Non-pigmented ciliary epithelial cell (primary cell): ENCODE results near the gene RBM47.
"Not testable (repeated sequence)": the region's sequence is repeated elsewhere in the genome, so short reads cannot be mapped to it uniquely, and the experiment has no call there.

ENCODE experiments used
- DNase-seq: peaks from one replicate; pipeline ENCODE4 v3.0.0-alpha.2; 2010; ENCODE audit warnings: low read depth

The RBM47 gene

GRCh38 chr4:40486534-40486933, 143.1 kb downstream of the RBM47 start:
- no peak for DNase-seq

DNA sequence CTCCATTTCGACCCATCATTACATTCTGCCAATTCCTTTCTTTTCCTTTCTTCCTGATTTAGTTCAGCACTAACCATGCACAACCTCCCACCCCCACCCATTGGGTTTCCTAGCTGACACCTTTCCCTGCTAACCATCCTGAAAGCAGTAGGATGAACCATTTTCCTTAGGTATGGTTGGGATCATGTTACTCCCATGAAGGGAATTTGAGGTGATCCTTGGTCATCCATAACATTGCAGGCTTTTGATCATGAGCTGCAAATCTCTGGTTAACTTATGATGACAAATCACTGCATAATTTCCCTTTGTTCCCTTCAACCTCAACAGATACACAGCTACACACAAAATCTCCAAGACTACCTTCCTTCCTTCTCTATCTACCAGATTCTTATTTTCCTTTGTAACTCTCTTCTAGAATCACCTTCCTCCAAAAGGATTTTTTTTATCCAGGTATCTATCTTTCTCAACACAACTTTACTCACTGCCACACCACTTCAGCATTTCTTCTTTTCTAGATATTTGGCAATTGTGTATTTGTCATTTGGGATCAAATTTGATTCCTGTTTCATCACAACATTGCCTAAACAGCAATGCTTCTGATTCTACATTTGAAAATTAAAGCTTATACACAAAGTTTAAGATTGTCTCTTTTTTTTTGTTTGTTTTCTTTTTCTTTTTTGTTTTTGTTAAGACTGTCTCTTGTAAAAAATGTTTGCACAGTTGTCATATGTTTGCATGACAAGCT, 145.1 kb downstream of the RBM47 start:
- DNase-seq: no peak

DNA sequence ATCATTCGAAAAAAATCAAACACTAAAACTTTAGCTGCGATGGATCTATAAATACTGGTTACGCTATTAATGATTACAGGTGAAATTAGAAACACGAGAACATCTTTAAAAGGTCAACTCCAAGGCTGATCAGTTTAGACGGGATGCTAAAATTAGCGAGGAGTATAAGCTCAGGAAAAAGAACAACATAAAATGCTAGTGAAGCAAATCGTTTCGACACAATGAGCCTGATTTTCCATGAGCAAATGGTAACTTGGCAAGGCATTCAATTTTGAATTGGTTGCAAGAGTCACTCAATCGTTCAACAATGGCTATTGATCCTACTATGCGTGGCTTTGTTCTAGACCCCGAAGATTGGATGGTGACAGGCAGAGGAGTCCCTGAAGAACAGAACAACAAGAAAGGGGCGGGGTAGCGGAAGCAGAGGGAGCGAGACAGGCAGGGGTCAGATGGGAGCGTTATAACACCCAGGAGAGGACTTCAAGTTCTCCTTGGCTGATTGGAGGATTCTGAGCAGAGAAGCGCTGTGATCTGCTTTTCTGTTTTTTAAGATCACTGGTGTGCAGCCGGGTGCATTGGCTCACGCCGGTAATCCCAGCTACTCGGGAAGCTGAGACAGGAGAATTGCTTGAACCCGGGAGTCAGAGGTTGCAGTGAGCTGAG, 146.5 kb downstream of the RBM47 start:
- no peak for DNase-seq

DNA sequence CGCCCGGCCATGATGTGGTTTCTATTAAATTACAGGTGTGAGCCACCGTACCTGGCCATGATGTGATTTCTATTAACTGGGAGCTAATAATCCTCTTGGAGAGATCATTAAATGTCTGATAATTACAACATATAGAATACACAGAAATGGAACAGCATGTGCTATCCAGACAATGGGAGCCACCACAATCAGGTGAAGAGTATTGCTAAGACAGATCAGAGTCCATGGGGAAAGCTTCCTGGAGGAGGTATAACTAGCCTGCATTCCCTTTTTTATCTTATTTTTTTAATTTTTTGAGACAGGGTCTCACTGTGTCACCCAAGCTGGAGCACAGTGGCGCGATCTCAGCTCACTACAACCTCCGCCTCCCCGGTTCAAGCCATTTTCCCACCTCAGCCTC, 147.7 kb downstream of the RBM47 start:
- DNase-seq: no peak

GRCh38 chr4:40480291-40480690, 149.4 kb downstream of the RBM47 start:
- no peak for DNase-seq

GRCh38 chr4:40479378-40479777, 150.3 kb downstream of the RBM47 start:
- DNase-seq: no peak

- no peak for DNase-seq
These were observed 154.1 kb downstream of the RBM47 start for GRCh38 chr4:40475609-40476008.

- no peak for DNase-seq
These were observed 155.9 kb downstream of the RBM47 start for GRCh38 chr4:40473578-40474388.

DNA sequence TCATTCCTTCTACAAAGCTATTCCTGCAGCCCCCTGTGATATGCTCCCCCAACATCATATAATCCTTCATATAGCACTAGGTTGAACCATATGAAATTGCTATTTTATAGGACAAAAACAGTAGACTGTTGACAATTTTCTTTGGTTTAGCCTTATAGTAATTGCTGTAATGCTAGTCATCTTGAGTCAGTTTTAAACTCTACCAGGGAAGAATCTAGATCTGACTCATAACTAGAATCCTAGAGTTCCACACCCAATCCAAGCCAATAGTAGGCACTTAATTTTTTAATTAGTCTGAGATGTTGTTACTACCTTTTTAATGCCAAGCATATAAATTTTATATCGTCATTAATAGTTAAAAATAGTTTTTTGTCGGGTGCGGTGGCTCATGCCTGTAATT, 157.7 kb downstream of the RBM47 start:
- no peak for DNase-seq

DNA sequence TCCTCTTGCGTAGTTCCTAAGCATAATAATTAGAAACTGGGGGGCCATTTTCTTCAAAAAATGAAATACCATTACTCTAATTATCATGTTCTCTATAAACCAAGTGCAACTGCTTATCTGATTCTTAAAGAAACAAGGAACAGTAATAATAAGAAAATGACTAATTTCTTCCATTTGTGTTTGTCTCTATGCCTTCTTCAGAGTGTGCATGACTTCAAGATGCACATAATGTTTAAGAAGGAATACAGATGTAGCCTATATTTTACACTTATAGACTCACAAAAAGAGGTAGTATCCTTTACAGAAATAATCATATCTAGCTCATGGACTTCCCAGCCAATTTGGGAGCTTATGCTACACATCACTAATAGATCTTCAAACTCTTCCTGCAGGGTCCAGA, 162.9 kb downstream of the RBM47 start:
- DNase-seq: no peak

GRCh38 chr4:40462326-40462725, 167.3 kb downstream of the RBM47 start:
- no peak for DNase-seq

GRCh38 chr4:40461879-40462278, 167.8 kb downstream of the RBM47 start:
- no peak for DNase-seq

DNA sequence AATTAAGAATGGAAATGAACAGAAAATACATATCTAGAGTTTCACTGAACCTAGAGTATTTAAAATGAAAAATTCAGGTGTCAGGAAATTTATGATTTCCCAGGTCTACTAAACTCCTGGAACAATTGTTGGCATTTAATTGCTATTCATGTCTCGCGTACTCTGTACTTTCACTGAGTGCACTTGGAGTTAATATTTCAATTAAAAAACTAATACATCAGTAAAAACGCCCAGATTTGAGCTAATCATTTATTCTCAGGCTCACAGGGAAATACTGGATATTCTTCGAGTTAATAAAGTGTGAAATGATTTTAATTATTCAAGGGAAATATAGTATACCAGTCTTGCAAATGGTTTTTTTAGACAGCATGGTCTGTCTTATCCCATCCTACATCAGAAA, 168.6 kb downstream of the RBM47 start:
- no peak for DNase-seq

DNA sequence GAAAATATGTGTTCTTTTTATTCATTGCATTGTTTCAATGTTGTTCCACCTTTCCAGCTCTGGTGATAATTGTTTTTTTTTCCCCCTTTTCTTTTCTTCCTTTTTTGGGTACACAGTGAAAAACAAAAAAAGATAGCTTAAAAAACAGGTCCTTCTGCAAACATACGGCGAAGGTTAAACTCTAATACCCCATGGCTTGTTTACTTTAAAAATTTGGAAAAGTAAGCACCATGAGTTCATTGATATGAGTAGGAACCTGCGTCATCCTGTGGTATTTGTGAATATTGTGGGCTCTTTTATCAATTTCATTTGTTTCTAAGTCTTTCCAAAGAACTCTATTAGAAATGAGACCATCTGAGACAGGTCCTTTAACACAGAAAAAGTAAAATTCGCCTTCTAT, 171.0 kb downstream of the RBM47 start:
- no peak for DNase-seq

- no peak for DNase-seq
These were observed 171.6 kb downstream of the RBM47 start for GRCh38 chr4:40458109-40458508.

DNA sequence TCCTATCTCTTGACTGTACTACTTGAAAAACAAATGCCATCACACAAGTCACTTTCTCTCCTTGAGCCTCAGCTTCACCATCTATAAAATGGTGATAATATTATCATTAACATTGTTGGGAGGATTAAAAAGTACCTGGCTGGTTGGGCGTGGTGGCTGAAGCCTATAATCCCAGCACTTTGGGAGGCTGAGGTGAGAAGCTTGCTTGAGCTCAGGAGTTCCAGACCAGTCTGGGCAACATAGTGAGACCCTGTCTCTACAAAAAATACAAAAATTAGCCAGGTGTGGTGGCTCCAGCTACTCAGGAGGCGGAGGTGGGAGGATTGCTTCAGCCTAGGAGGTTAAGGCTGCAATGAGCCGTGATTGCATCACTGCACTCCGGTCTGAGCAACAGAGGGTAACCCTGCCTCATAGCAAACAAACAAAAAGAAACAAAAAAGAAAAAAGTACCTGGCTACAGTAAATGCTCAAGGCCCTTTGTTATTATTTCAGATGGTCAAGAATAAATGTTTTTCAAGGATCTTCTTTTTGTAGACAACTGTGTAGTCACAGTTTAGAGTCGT, 174.2 kb downstream of the RBM47 start:
- no peak for DNase-seq

DNA sequence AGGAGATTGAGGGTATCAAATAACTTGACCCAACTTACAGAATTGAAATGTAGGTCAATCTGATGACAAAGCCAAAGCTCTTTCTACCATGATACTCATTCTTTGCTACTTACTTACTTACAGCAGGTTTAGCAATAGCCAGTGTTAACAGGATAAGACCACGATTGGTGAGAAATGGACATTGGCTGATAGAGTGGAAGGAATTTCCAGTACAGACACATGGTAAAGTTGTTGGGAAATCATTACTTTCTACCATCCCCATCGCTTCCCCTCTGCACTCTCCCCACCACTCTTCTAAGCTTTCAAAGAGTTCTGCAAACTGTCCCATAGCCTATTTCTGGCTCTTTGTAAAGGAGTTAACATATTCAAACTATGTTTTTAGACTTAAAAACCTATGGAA, 174.8 kb downstream of the RBM47 start:
- DNase-seq: no peak

DNA sequence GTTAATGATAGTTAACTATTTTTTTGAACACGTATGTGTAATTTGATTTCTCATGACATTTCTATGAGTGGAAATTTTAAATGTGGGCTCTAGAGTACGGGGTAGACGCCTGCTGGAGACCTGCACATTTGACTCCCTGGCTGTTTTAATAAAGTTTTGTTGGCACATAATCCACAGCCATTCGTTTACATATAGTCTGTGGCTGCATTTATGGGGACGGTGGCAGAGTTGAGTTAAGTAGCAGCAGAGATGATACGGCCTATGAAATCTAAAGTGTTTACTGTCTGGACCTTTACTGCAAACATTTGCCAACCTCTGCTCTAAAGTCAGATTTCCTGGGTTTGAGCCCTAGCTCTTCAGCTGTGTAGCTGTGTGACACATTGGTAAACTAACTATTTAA, 175.8 kb downstream of the RBM47 start:
- no peak for DNase-seq

GRCh38 chr4:40448875-40449274, 180.8 kb downstream of the RBM47 start:
- DNase-seq: no peak

- no peak for DNase-seq
These were observed 182.8 kb downstream of the RBM47 start for GRCh38 chr4:40446839-40447238.

DNA sequence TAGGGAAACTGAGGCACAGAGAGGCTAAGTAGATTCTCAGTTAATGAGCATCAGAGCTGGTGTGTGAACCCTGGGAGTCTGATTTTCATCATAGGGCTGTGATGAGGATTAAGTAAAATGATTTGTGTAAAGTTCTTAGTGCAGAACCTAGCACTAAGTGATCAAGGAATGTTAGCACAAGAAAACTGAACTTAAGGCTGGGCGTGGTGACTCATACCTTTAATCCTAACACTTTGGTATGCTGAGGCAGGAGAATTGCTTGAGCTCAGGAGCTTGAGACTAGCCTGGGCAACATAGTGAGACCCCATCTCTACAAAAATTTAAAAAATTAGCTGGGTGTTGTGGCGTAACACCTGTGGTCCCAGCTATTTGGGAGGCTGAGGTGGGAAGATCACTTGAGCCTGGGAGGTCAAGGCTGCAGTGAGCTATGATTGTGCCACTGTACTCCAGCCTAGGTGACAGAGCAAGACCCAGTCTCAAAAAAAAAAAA, 183.4 kb downstream of the RBM47 start:
- not testable (repeated sequence) for DNase-seq

- DNase-seq: no peak
These were observed 184.0 kb downstream of the RBM47 start for GRCh38 chr4:40445671-40446070.

GRCh38 chr4:40441430-40441829, 188.2 kb downstream of the RBM47 start:
- no peak for DNase-seq
